MM.1S (cell line): ENCODE results near the gene PLAC1.

Experiments
- EZH2 ChIP-seq: fragments of 300-600 bp; sonication (generic); optimal IDR thresholded peaks from 2 replicates; pipeline ENCODE3; 2017; ENCODE audit warnings: low read depth, mild to moderate bottlenecking, antibody characterized with exemption, low read length, mixed read lengths
- TF ChIP-seq, protein P1 (sequence below): fragments of 300-600 bp; sonication (generic); IDR thresholded peaks from 2 replicates; pipeline ENCODE4 v1.5.1; 2016; ENCODE audit warnings: antibody characterized with exemption, low read length, mixed read lengths

- TF ChIP-seq, protein P1, sequence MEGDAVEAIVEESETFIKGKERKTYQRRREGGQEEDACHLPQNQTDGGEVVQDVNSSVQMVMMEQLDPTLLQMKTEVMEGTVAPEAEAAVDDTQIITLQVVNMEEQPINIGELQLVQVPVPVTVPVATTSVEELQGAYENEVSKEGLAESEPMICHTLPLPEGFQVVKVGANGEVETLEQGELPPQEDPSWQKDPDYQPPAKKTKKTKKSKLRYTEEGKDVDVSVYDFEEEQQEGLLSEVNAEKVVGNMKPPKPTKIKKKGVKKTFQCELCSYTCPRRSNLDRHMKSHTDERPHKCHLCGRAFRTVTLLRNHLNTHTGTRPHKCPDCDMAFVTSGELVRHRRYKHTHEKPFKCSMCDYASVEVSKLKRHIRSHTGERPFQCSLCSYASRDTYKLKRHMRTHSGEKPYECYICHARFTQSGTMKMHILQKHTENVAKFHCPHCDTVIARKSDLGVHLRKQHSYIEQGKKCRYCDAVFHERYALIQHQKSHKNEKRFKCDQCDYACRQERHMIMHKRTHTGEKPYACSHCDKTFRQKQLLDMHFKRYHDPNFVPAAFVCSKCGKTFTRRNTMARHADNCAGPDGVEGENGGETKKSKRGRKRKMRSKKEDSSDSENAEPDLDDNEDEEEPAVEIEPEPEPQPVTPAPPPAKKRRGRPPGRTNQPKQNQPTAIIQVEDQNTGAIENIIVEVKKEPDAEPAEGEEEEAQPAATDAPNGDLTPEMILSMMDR, result no peak
- no peak for TF ChIP-seq EZH2
These were observed 66.8 kb downstream of the PLAC1 start for GRCh38 chrX:134591502-134591901.
